A549 (cell line): Measurements from ENCODE around the gene SLC12A2.

Experiments used
- BHLHE40 ChIP-seq: IDR thresholded peaks from 2 replicates; pipeline ENCODE4 v1.6.1; 2012; ENCODE audit warnings: low read depth, low read length, inconsistent platforms
- EP300 ChIP-seq, 2 experiments: fragments of >200 bp; sonication (Bioruptor Twin); formaldehyde crosslinking; IDR thresholded peaks; 2 replicates in 1 of 2; 3 replicates in 1 of 2; pipeline ENCODE4 v1.6.1; 2016 to 2017
- FOSL2 ChIP-seq, 2 experiments: fragments of 450-650 bp in 1 of 2; fragments of >200 bp in 1 of 2; sonication (Bioruptor Twin) in 1 of 2; formaldehyde crosslinking; IDR thresholded peaks; 2 replicates each; pipeline versions ENCODE4 v1.5.0 to v1.6.1; 2016 to 2020; ENCODE audit warnings: mild to moderate bottlenecking in 1 of 2, moderate library complexity in 1 of 2
- KDM1A ChIP-seq: fragments of 200-600 bp; sonication (generic); IDR thresholded peaks from 2 replicates; pipeline ENCODE4 v1.6.1; 2016; ENCODE audit warnings: low read depth, mild to moderate bottlenecking
- PHF8 ChIP-seq: fragments of 200-600 bp; sonication (generic); IDR thresholded peaks from 2 replicates; pipeline ENCODE4 v1.6.1; 2016; ENCODE audit warnings: low read depth, mild to moderate bottlenecking, antibody characterized with exemption, moderate library complexity, borderline replicate concordance
- POLR2A ChIP-seq: IDR thresholded peaks from 2 replicates; pipeline ENCODE4 v1.6.1; 2012; ENCODE audit warnings: mild to moderate bottlenecking, low read length
- ZSCAN20 ChIP-seq: fragments of 250-450 bp; sonication (Bioruptor Pico); IDR thresholded peaks from 2 replicates; pipeline ENCODE4 v1.8.0; 2022; ENCODE audit warnings: mild to moderate bottlenecking, moderate library complexity
- TF ChIP-seq, protein P1 (sequence below): fragments of >200 bp; sonication (Bioruptor Twin); formaldehyde crosslinking; IDR thresholded peaks from 3 replicates; pipeline ENCODE4 v1.5.1; 2016
- TF ChIP-seq, protein P2 (sequence below): IDR thresholded peaks from 2 replicates; pipeline ENCODE4 v1.6.1; 2012
- TF ChIP-seq, protein P3 (sequence below): fragments of 200-600 bp; sonication (generic); IDR thresholded peaks from 2 replicates; pipeline ENCODE4 v1.6.1; 2016; ENCODE audit warnings: antibody characterized with exemption, mild to moderate bottlenecking, moderate library complexity
- TF ChIP-seq, protein P4 (sequence below): IDR thresholded peaks from 2 replicates; pipeline ENCODE4 v1.6.1; 2012
- TF ChIP-seq, protein P5 (sequence below): fragments of 450-650 bp; IDR thresholded peaks from 2 replicates; pipeline ENCODE4 v1.6.1; 2014; ENCODE audit warnings: antibody characterized with exemption

DNA sequence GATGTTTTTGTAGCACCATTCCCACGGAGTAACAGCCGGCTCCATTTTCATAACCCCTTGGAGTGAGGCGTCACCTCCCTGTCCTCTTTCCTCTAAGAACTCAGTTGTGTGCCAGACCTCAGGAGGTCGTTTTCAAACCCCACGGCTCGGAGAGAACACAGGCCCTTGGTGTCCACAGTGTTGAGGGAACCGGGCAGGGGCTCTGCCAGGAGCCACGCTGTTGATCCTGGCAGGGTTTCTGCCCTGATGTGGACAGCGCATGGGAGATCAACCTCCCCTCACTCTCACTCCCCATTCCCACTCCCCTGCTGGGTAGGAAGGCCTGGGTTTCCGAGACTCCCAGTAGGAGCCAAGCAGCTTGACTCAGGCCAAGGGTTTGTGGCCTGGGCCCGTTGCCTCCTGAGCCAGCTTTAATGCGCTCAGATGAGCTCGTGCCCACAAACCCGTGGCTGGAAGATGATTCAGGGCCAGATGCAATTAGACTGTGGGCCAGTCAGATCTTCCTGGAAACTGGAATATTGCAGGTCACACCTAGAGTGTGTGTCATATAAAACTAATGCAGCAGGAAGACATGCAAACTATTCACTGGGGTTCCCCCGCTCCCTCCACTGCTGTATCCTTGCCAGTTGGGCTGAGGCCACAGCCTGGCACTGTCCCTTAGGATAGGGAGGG is 133.4 kb downstream of the SLC12A2 start:
- TF ChIP-seq, protein P1, sequence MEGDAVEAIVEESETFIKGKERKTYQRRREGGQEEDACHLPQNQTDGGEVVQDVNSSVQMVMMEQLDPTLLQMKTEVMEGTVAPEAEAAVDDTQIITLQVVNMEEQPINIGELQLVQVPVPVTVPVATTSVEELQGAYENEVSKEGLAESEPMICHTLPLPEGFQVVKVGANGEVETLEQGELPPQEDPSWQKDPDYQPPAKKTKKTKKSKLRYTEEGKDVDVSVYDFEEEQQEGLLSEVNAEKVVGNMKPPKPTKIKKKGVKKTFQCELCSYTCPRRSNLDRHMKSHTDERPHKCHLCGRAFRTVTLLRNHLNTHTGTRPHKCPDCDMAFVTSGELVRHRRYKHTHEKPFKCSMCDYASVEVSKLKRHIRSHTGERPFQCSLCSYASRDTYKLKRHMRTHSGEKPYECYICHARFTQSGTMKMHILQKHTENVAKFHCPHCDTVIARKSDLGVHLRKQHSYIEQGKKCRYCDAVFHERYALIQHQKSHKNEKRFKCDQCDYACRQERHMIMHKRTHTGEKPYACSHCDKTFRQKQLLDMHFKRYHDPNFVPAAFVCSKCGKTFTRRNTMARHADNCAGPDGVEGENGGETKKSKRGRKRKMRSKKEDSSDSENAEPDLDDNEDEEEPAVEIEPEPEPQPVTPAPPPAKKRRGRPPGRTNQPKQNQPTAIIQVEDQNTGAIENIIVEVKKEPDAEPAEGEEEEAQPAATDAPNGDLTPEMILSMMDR = no peak
- TF ChIP-seq, protein P2, sequence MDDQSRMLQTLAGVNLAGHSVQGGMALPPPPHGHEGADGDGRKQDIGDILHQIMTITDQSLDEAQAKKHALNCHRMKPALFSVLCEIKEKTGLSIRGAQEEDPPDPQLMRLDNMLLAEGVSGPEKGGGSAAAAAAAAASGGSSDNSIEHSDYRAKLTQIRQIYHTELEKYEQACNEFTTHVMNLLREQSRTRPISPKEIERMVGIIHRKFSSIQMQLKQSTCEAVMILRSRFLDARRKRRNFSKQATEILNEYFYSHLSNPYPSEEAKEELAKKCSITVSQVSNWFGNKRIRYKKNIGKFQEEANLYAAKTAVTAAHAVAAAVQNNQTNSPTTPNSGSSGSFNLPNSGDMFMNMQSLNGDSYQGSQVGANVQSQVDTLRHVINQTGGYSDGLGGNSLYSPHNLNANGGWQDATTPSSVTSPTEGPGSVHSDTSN = no peak
- TF ChIP-seq, protein P3, sequence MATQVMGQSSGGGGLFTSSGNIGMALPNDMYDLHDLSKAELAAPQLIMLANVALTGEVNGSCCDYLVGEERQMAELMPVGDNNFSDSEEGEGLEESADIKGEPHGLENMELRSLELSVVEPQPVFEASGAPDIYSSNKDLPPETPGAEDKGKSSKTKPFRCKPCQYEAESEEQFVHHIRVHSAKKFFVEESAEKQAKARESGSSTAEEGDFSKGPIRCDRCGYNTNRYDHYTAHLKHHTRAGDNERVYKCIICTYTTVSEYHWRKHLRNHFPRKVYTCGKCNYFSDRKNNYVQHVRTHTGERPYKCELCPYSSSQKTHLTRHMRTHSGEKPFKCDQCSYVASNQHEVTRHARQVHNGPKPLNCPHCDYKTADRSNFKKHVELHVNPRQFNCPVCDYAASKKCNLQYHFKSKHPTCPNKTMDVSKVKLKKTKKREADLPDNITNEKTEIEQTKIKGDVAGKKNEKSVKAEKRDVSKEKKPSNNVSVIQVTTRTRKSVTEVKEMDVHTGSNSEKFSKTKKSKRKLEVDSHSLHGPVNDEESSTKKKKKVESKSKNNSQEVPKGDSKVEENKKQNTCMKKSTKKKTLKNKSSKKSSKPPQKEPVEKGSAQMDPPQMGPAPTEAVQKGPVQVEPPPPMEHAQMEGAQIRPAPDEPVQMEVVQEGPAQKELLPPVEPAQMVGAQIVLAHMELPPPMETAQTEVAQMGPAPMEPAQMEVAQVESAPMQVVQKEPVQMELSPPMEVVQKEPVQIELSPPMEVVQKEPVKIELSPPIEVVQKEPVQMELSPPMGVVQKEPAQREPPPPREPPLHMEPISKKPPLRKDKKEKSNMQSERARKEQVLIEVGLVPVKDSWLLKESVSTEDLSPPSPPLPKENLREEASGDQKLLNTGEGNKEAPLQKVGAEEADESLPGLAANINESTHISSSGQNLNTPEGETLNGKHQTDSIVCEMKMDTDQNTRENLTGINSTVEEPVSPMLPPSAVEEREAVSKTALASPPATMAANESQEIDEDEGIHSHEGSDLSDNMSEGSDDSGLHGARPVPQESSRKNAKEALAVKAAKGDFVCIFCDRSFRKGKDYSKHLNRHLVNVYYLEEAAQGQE = no peak
- no peak for TF ChIP-seq EP300 (IDR thresholded peaks at IDR 0.05)
- TF ChIP-seq ZSCAN20 = no peak
- TF ChIP-seq FOSL2 (IDR thresholded peaks at IDR 0.05) = no peak
- TF ChIP-seq FOSL2 (CRISPR knock-in tag; IDR thresholded peaks at IDR 0.05) = no peak
- no peak for TF ChIP-seq KDM1A
- TF ChIP-seq, protein P4, sequence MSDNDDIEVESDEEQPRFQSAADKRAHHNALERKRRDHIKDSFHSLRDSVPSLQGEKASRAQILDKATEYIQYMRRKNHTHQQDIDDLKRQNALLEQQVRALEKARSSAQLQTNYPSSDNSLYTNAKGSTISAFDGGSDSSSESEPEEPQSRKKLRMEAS = no peak
- TF ChIP-seq POLR2A = no peak
- TF ChIP-seq BHLHE40 = no peak
- TF ChIP-seq, protein P5, sequence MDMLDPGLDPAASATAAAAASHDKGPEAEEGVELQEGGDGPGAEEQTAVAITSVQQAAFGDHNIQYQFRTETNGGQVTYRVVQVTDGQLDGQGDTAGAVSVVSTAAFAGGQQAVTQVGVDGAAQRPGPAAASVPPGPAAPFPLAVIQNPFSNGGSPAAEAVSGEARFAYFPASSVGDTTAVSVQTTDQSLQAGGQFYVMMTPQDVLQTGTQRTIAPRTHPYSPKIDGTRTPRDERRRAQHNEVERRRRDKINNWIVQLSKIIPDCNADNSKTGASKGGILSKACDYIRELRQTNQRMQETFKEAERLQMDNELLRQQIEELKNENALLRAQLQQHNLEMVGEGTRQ = no peak
- no peak for TF ChIP-seq PHF8
